Parathyroid adenoma (tissue), 2 donors: Measurements from ENCODE around the gene HSD3B7.

ENCODE experiments used
- H2AFZ ChIP-seq: fragments of 300-600 bp; sonication (generic); one replicate; pipeline ENCODE4 v1.7.0; 2017; ENCODE audit warnings: antibody characterized with exemption, mild to moderate bottlenecking
- H3K27ac ChIP-seq: fragments of 300-600 bp; sonication (generic); one replicate; pipeline ENCODE4 v1.7.0; 2017
- H3K27me3 ChIP-seq: fragments of 300-600 bp; sonication (generic); one replicate; pipeline ENCODE4 v1.7.0; 2017; ENCODE audit warnings: low read length; ENCODE audit not compliant: control insufficient read depth, insufficient read depth
- H3K36me3 ChIP-seq: fragments of 300-600 bp; sonication (generic); one replicate; pipeline ENCODE4 v1.7.0; 2017; ENCODE audit warnings: low read length; ENCODE audit not compliant: control insufficient read depth, insufficient read depth
- H3K4me1 ChIP-seq: fragments of 300-600 bp; sonication (generic); one replicate; pipeline ENCODE4 v1.7.0; 2017; ENCODE audit warnings: control low read depth
- H3K4me2 ChIP-seq: fragments of 300-600 bp; sonication (generic); one replicate; pipeline ENCODE4 v1.7.0; 2017; ENCODE audit warnings: low read length
- H3K4me3 ChIP-seq: fragments of 300-600 bp; sonication (generic); one replicate; pipeline ENCODE4 v1.7.0; 2017; ENCODE audit warnings: low read depth, low read length
- H3K79me2 ChIP-seq: fragments of 300-600 bp; sonication (generic); one replicate; pipeline ENCODE4 v1.7.0; 2017; ENCODE audit warnings: control low read depth
- H3K9ac ChIP-seq: fragments of 300-600 bp; sonication (generic); one replicate; pipeline ENCODE4 v1.7.0; 2017; ENCODE audit warnings: mild to moderate bottlenecking
- H3K9me3 ChIP-seq: fragments of 300-600 bp; sonication (generic); one replicate; pipeline ENCODE4 v1.7.0; 2017; ENCODE audit warnings: low read length; ENCODE audit not compliant: control insufficient read depth
- CTCF ChIP-seq: fragments of 300-600 bp; sonication (generic); IDR thresholded peaks from one replicate; pipeline ENCODE4 v1.7.0; 2017; ENCODE audit warnings: antibody characterized with exemption, mild to moderate bottlenecking
- donor health status: primary hyperparathyroidism.

HSD3B7 gene

GRCh38 chr16:31006589-31006988 is 21.6 kb downstream of the HSD3B7 start:
- Histone ChIP-seq H3K4me3 (no peak overlapping the region), H3K9ac (no peak overlapping the region), H3K4me2 (no peak overlapping the region), H3K9me3 (no peaks in the 10 kb centered on the region), H3K27me3 (no peaks in the 10 kb centered on the region), H3K4me1 (peaks cover 10% of the 10 kb centered on the region), H3K36me3 (no peaks in the 10 kb centered on the region), H3K79me2 (no peaks in the 10 kb centered on the region), H2AFZ (no peak overlapping the region), H3K27ac (no peak overlapping the region)
- no peak for TF ChIP-seq CTCF

GRCh38 chr16:31007684-31008083 is 22.7 kb downstream of the HSD3B7 start:
- TF ChIP-seq CTCF = no peak
- H3K27me3 ChIP-seq = no peaks in the 10 kb centered on the region

DNA sequence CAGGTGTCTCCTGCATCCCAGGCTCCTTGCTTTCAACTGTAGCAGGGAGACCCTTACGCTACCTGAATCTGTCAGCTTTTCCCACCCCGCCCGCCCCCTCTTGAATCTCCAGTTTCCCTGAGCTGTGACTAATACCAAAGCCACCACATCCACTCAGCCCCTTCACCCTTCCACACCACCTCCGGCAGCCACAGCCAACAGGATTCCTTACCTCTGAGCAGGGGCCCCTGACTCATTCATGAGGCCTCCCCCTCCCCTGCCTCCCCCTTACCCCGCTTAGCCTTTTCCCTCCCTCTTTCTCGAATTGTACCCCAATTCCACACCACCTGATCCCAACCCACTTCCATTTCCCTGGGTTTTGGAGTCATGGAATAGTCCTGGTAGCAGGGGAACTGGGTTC is 23.1 kb downstream of the HSD3B7 start:
- Histone ChIP-seq H3K36me3 (no peaks in the 10 kb centered on the region), H3K4me2 (no peak overlapping the region), H3K4me3 (no peak overlapping the region), H3K27ac (no peak overlapping the region), H3K9me3 (no peaks in the 10 kb centered on the region), H2AFZ (no peak overlapping the region), H3K79me2 (no peaks in the 10 kb centered on the region), H3K9ac (no peak overlapping the region), H3K27me3 (no peaks in the 10 kb centered on the region), H3K4me1 (no peaks in the 10 kb centered on the region)
- no peak for TF ChIP-seq CTCF

More at GRCh38 chr16:31007684-31008083, 22.7 kb downstream of the HSD3B7 start:
- no peak overlapping the region for H3K4me3 ChIP-seq
- no peak overlapping the region for H2AFZ ChIP-seq
- H3K4me2 ChIP-seq = no peak overlapping the region
- peaks cover under 1% of the 10 kb centered on the region for H3K4me1 ChIP-seq
- no peaks in the 10 kb centered on the region for H3K79me2 ChIP-seq
- no peak overlapping the region for H3K9ac ChIP-seq
- no peaks in the 10 kb centered on the region for H3K36me3 ChIP-seq
- H3K9me3 ChIP-seq = no peaks in the 10 kb centered on the region
- no peak overlapping the region for H3K27ac ChIP-seq

- H3K4me1 ChIP-seq = no peaks in the 10 kb centered on the region
- no peaks in the 10 kb centered on the region for H3K36me3 ChIP-seq
These were observed 23.5 kb downstream of the HSD3B7 start for GRCh38 chr16:31008551-31008950.

More at GRCh38 chr16:31008551-31008950, 23.5 kb downstream of the HSD3B7 start:
- no peak overlapping the region for H3K9ac ChIP-seq
- H3K27ac ChIP-seq = no peak overlapping the region
- H3K9me3 ChIP-seq = no peaks in the 10 kb centered on the region
- no peaks in the 10 kb centered on the region for H3K79me2 ChIP-seq
- no peak for TF ChIP-seq CTCF
- no peaks in the 10 kb centered on the region for H3K27me3 ChIP-seq
- H3K4me3 ChIP-seq = no peak overlapping the region
- H2AFZ ChIP-seq = no peak overlapping the region
- H3K4me2 ChIP-seq = no peak overlapping the region
